ENCODE results near the gene NTMT1.

NTMT1 gene

GRCh38 chr9:129667378-129667777 is 41.4 kb downstream of the NTMT1 start:
- TF ChIP-seq CTCF (IDR thresholded peaks at IDR 0.05; ENCODE audit: low read depth, low read length): no peak
- H3K4me3 ChIP-seq (replicated peaks in 1 of 2; ENCODE audit: low read depth in 2 of 2, low read length in 2 of 2): no peak overlapping the region

GRCh38 chr9:129667850-129668249 is 41.9 kb downstream of the NTMT1 start:
- TF ChIP-seq CTCF (IDR thresholded peaks at IDR 0.05; ENCODE audit: low read depth, low read length): no peak
- no peak for DNase-seq (ENCODE audit: low read depth in 2 of 2)
- no peak overlapping the region for H3K4me3 ChIP-seq (replicated peaks in 1 of 2; ENCODE audit: low read depth in 2 of 2, low read length in 2 of 2)

More at GRCh38 chr9:129667378-129667777, 41.4 kb downstream of the NTMT1 start:
- no peak for DNase-seq (ENCODE audit: low read depth in 2 of 2)

- no peak for DNase-seq (ENCODE audit: low read depth in 2 of 2)
- H3K4me3 ChIP-seq (replicated peaks in 1 of 2; ENCODE audit: low read depth in 2 of 2, low read length in 2 of 2): no peak overlapping the region
- TF ChIP-seq CTCF (IDR thresholded peaks at IDR 0.05; ENCODE audit: low read depth, low read length): no peak
Observed at GRCh38 chr9:129669141-129669718, 43.3 kb downstream of the NTMT1 start.

GRCh38 chr9:129669946-129670345 is 44.0 kb downstream of the NTMT1 start:
- no peak overlapping the region for H3K4me3 ChIP-seq (replicated peaks in 1 of 2; ENCODE audit: low read depth in 2 of 2, low read length in 2 of 2)
- DNase-seq (ENCODE audit: low read depth in 2 of 2): no peak
- no peak for TF ChIP-seq CTCF (IDR thresholded peaks at IDR 0.05; ENCODE audit: low read depth, low read length)

- no peak for DNase-seq (ENCODE audit: low read depth in 2 of 2)
- H3K4me3 ChIP-seq (replicated peaks in 1 of 2; ENCODE audit: low read depth in 2 of 2, low read length in 2 of 2): no peak overlapping the region
- no peak for TF ChIP-seq CTCF (IDR thresholded peaks at IDR 0.05; ENCODE audit: low read depth, low read length)
Observed at GRCh38 chr9:129671065-129671464, 45.1 kb downstream of the NTMT1 start.

GRCh38 chr9:129671519-129671918 is 45.6 kb downstream of the NTMT1 start:
- TF ChIP-seq CTCF (IDR thresholded peaks at IDR 0.05; ENCODE audit: low read depth, low read length): no peak
- H3K4me3 ChIP-seq (replicated peaks in 1 of 2; ENCODE audit: low read depth in 2 of 2, low read length in 2 of 2): no peak overlapping the region
- DNase-seq (ENCODE audit: low read depth in 2 of 2): no peak

- TF ChIP-seq CTCF (IDR thresholded peaks at IDR 0.05; ENCODE audit: low read depth, low read length): no peak
- DNase-seq (ENCODE audit: low read depth in 2 of 2): no peak
- no peak overlapping the region for H3K4me3 ChIP-seq (replicated peaks in 1 of 2; ENCODE audit: low read depth in 2 of 2, low read length in 2 of 2)
Observed at GRCh38 chr9:129672702-129673101, 46.7 kb downstream of the NTMT1 start.
